ENCODE results near the gene KDM6A.
"Not testable (repeated sequence)": the region's sequence is repeated elsewhere in the genome, so short reads cannot be mapped to it uniquely, and the experiment has no call there.

Gene KDM6A

GRCh38 chrX:44931441-44931973 is 58.5 kb downstream of the KDM6A start:
- no peak for DNase-seq

- DNase-seq, result no peak
Measured at GRCh38 chrX:44935172-44935571, 62.2 kb downstream of the KDM6A start.

GRCh38 chrX:44935640-44936039 is 62.7 kb downstream of the KDM6A start:
- no peak for DNase-seq

GRCh38 chrX:44937606-44938005 is 64.6 kb downstream of the KDM6A start:
- peak in 1 of 2 donors; percentile 11 for DNase-seq

GRCh38 chrX:44938111-44938510 is 65.1 kb downstream of the KDM6A start:
- no peak for DNase-seq

- DNase-seq, result not testable (repeated sequence)
Measured at GRCh38 chrX:44940541-44940940, 67.6 kb downstream of the KDM6A start.

- DNase-seq, result no peak
Measured at GRCh38 chrX:44943007-44943406, 70.0 kb downstream of the KDM6A start.

GRCh38 chrX:44944894-44945293 is 71.9 kb downstream of the KDM6A start:
- no peak for DNase-seq

GRCh38 chrX:44945736-44946135 is 72.7 kb downstream of the KDM6A start:
- no peak for DNase-seq

GRCh38 chrX:44946771-44947170 is 73.8 kb downstream of the KDM6A start:
- DNase-seq, result no peak

GRCh38 chrX:44947995-44948394 is 75.0 kb downstream of the KDM6A start:
- DNase-seq, result no peak

GRCh38 chrX:44948406-44948805 is 75.4 kb downstream of the KDM6A start:
- DNase-seq, result no peak

GRCh38 chrX:44949125-44949524 is 76.1 kb downstream of the KDM6A start:
- DNase-seq, result no peak

- not testable (repeated sequence) for DNase-seq
Measured at GRCh38 chrX:44950471-44951366, 77.7 kb downstream of the KDM6A start.

- no peak for DNase-seq
Measured at GRCh38 chrX:44951572-44952067, 78.6 kb downstream of the KDM6A start.

- DNase-seq, result no peak
Measured at GRCh38 chrX:44952329-44953027, 79.5 kb downstream of the KDM6A start.

- no peak for DNase-seq
Measured at GRCh38 chrX:44953734-44954502, 80.9 kb downstream of the KDM6A start.

- DNase-seq, result no peak
Measured at GRCh38 chrX:44954562-44954961, 81.6 kb downstream of the KDM6A start.

- no peak for DNase-seq
Measured at GRCh38 chrX:44957848-44958247, 84.9 kb downstream of the KDM6A start.

GRCh38 chrX:44958480-44958879 is 85.5 kb downstream of the KDM6A start:
- DNase-seq, result no peak

- DNase-seq, result no peak
Measured at GRCh38 chrX:44961817-44962607, 89.0 kb downstream of the KDM6A start.

- no peak for DNase-seq
Measured at GRCh38 chrX:44962944-44963343, 90.0 kb downstream of the KDM6A start.
